Body of pancreas (tissue), 4 donors: ENCODE results near the gene MMP11. TPM values are rescaled to one million over a fixed set of nuclear protein-coding genes. Genes with fewer than 3 reads are reported as not detected.
"Not testable (repeated sequence)": the region's sequence is repeated elsewhere in the genome, so short reads cannot be mapped to it uniquely, and the experiment has no call there.

Experiments
- ATAC-seq: fragments of 150-250 bp; one replicate; pipeline ENCODE4 v1.9.1; 2016
- DNase-seq, 4 donors: peaks; one replicate each; pipeline ENCODE4 v3.0.0-alpha.2; 2019
- H3K27ac ChIP-seq, 4 donors: fragments of 200-600 bp; sonication (generic); 1 replicate in 3 of 4; 2 replicates in 1 of 4; pipeline versions ENCODE4 v1.5.1 to v1.6.1; 2016 to 2019; ENCODE audit warnings: mild to moderate bottlenecking in 1 of 4, mixed read lengths in 1 of 4, moderate library complexity in 1 of 4
- H3K27me3 ChIP-seq, 2 donors: fragments of 200-600 bp; sonication (generic); one replicate each; pipeline ENCODE4 v1.6.0; 2016; ENCODE audit warnings: mild to moderate bottlenecking in 1 of 2
- H3K36me3 ChIP-seq, 2 donors: fragments of 200-600 bp; sonication (generic); replicated peaks in 1 of 2; 2 replicates each; pipeline ENCODE4 v1.5.1; 2016; ENCODE audit warnings: low read depth in 2 of 2; ENCODE audit not compliant: insufficient read depth in 1 of 2
- H3K4me1 ChIP-seq: fragments of 200-600 bp; sonication (generic); one replicate; pipeline ENCODE4 v1.6.0; 2016
- H3K4me3 ChIP-seq, 2 donors: fragments of 200-600 bp; sonication (generic); 1 replicate in 1 of 2; 2 replicates in 1 of 2; pipeline ENCODE4 v1.5.1; 2016 to 2019
- H3K9me3 ChIP-seq, 3 donors: fragments of 200-600 bp; sonication (generic); 1 replicate in 2 of 3; 2 replicates in 1 of 3; pipeline ENCODE4 v1.5.1; 2016
- POLR2A ChIP-seq, 3 donors: fragments of 450-650 bp; IDR thresholded peaks; one replicate each; pipeline ENCODE4 v1.6.1; 2016; ENCODE audit warnings: antibody characterized with exemption in 3 of 3, mild to moderate bottlenecking in 2 of 3
- WGBS, 2 donors: methylation state at CpG; one replicate each; pipeline ENCODE4 v1.1.5; 2017; 5-methylcytosine and 5-hydroxymethylcytosine counted together
- intact Hi-C: fragments of 100-400 bp; cut with DNase I; formaldehyde crosslinking; loops from one replicate; pipeline ENCODE4 v1.15.1; 2023
- total RNA-seq, 2 donors: library from RNA; depleted of rRNA; stranded (reverse); fragments of >200 nt; gene quantifications; one replicate each; pipeline ENCODE4 v1.1.0, GENCODE V29; 2016
- TF ChIP-seq, protein P1 (sequence below), 7 experiments: fragments of 450-650 bp in 4 of 7; fragments of 200-600 bp in 3 of 7; sonication (generic) in 3 of 7; IDR thresholded peaks; one replicate each; pipeline ENCODE4 v1.5.1; 2016 to 2019; ENCODE audit warnings: antibody characterized with exemption in 7 of 7

MMP11 gene
- 1 to 10 TPM; 1.0 to 2.0 TPM for total RNA-seq

- H3K4me1 ChIP-seq = peaks cover 29% of the 10 kb centered on the region
- H3K9me3 ChIP-seq = no peaks in the 10 kb centered on the region
- H3K4me3 ChIP-seq = no peak within 1 kb of the TSS
- H3K36me3 ChIP-seq = no peaks in the 10 kb centered on the region
- TF ChIP-seq POLR2A (IDR thresholded peaks at IDR 0.05) = no peak
- TF ChIP-seq, protein P1, sequence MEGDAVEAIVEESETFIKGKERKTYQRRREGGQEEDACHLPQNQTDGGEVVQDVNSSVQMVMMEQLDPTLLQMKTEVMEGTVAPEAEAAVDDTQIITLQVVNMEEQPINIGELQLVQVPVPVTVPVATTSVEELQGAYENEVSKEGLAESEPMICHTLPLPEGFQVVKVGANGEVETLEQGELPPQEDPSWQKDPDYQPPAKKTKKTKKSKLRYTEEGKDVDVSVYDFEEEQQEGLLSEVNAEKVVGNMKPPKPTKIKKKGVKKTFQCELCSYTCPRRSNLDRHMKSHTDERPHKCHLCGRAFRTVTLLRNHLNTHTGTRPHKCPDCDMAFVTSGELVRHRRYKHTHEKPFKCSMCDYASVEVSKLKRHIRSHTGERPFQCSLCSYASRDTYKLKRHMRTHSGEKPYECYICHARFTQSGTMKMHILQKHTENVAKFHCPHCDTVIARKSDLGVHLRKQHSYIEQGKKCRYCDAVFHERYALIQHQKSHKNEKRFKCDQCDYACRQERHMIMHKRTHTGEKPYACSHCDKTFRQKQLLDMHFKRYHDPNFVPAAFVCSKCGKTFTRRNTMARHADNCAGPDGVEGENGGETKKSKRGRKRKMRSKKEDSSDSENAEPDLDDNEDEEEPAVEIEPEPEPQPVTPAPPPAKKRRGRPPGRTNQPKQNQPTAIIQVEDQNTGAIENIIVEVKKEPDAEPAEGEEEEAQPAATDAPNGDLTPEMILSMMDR (IDR thresholded peaks at IDR 0.05) = no peak
- WGBS, 2 donors = 8 to 67% methylated on average over 6 to 60 of the region's 79 CpGs
- peak; percentile 54 for ATAC-seq
- H3K27me3 ChIP-seq = no peaks in the 10 kb centered on the region
- DNase-seq = peak; percentile 48 to 69 (median 62)
- no peak within 1 kb of the TSS for H3K27ac ChIP-seq
- intact Hi-C loops = no loop called here
These were observed at the start of gene MMP11 for GRCh38 chr22:23772649-23773473. TSS of gene MMP11 (plus strand) at chr22:23772849. CDS start at chr22:23772871, 22 bp downstream.

DNA sequence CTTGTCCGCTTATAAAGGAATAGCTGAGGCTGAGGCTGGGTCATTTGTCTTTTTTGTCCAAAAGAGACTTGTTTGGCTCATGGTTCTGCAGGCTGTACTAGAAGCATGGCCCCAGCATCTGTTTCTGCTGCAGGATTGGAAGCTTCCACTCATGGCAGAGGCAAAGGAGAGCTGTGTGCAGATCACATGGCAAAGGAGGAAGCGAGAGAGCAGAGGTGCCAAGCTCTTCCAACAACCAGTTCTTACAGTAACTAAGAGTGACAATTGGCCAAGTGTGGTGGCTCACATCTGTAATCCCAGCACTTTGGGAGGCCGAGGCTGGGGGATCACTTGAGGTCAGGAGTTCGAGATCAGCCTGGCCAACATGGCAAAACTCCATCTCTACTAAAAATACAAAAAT, 44.5 kb upstream of the MMP11 start:
- H3K9me3 ChIP-seq, DNase-seq, H3K27ac ChIP-seq, intact Hi-C loops, H3K36me3 ChIP-seq, ATAC-seq, H3K4me3 ChIP-seq, H3K27me3 ChIP-seq, H3K4me1 ChIP-seq: not testable (repeated sequence)
- 77 to 84% methylated on average over 4 of the region's 4 CpGs for WGBS, 2 donors

- no peaks in the 10 kb centered on the region for H3K4me1 ChIP-seq
- no peaks in the 10 kb centered on the region for H3K9me3 ChIP-seq
- no peak overlapping the region for H3K27ac ChIP-seq
- intact Hi-C loops = no loop called here
- no peak for ATAC-seq
- H3K36me3 ChIP-seq = no peaks in the 10 kb centered on the region
- H3K27me3 ChIP-seq = no peaks in the 10 kb centered on the region
- TF ChIP-seq POLR2A (IDR thresholded peaks at IDR 0.05) = no peak
- TF ChIP-seq, protein P1 (IDR thresholded peaks at IDR 0.05) = no peak
- no peak overlapping the region for H3K4me3 ChIP-seq
- DNase-seq = no peak
These were observed 35.0 kb upstream of the MMP11 start for GRCh38 chr22:23737696-23738095.

GRCh38 chr22:23742505-23743264, 30.0 kb upstream of the MMP11 start:
- Histone ChIP-seq H3K4me1 (peaks cover 11% of the 10 kb centered on the region), H3K4me3 (no peak overlapping the region), H3K9me3 (no peaks in the 10 kb centered on the region), H3K27ac (no peak overlapping the region), H3K36me3 (peaks cover 0 to 12% of the 10 kb centered on the region in 2 donors), H3K27me3 (no peaks in the 10 kb centered on the region)
- TF ChIP-seq, protein P1 (IDR thresholded peaks at IDR 0.05) = no peak
- DNase-seq = peak in 1 of 4 donors; percentile 47
- ATAC-seq = no peak
- 63 to 69% methylated on average over 4 to 7 of the region's 7 CpGs for WGBS, 2 donors
- intact Hi-C loops = no loop called here

DNA sequence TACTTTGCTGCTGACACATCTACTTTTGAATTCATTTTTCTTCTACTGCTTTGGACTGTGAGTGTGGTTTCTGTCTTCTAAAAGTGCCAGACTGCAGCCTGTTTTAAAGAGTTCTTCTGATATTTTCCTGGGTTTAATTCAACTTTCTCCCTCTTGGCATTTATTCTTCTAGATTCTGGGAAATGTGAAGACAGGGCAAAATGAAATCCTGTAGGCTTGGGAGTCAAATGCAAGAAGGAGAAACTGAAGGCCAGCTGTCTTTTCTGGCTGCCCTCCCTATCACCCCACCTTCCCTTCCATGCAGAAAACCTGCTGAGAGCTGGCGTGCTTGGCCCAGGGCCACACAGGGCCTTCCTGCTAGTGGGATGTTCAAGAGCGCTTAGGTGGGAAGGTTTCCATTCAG, 29.3 kb upstream of the MMP11 start:
- H3K27ac ChIP-seq = no peak overlapping the region
- H3K36me3 ChIP-seq = peaks cover 0 to 12% of the 10 kb centered on the region in 2 donors
- no peak for DNase-seq
- H3K4me3 ChIP-seq = no peak overlapping the region
- TF ChIP-seq POLR2A (IDR thresholded peaks at IDR 0.05) = no peak
- TF ChIP-seq, protein P1 (IDR thresholded peaks at IDR 0.05) = no peak
- 94 to 100% methylated on average over 2 of the region's 2 CpGs for WGBS, 2 donors
- H3K27me3 ChIP-seq = no peaks in the 10 kb centered on the region
- H3K4me1 ChIP-seq = peaks cover 11% of the 10 kb centered on the region
- ATAC-seq = no peak
- H3K9me3 ChIP-seq = no peaks in the 10 kb centered on the region
- intact Hi-C loops = no loop called here
